DND-41 (cell line): ENCODE results near the gene ERGIC1.
"Not testable (repeated sequence)": the region's sequence is repeated elsewhere in the genome, so short reads cannot be mapped to it uniquely, and the experiment has no call there.

ENCODE experiments used
- ATAC-seq: fragments of 200-7000 bp; cut with Tn5 transposase; 3 replicates; pipeline ENCODE4 v1.9.1; 2021; ENCODE audit warnings: low read depth; ENCODE audit not compliant: insufficient read depth
- DNase-seq: peaks from one replicate; pipeline ENCODE4 v3.0.0-alpha.2; 2020
- H2AFZ ChIP-seq: 2 replicates; pipeline ENCODE4 v1.6.0; 2012; ENCODE audit warnings: low read depth, low read length
- H3K27ac ChIP-seq: 2 replicates; pipeline ENCODE4 v1.5.1; 2012; ENCODE audit warnings: low read length, inconsistent platforms
- H3K27me3 ChIP-seq: fragments of 200-600 bp; sonication (generic); 2 replicates; pipeline ENCODE4 v1.6.0; 2012; ENCODE audit warnings: low read length, mild to moderate bottlenecking, inconsistent platforms; ENCODE audit not compliant: insufficient read depth, poor library complexity
- H3K36me3 ChIP-seq: 2 replicates; pipeline ENCODE4 v1.5.1; 2012; ENCODE audit warnings: low read length, inconsistent platforms; ENCODE audit not compliant: insufficient read depth
- H3K4me1 ChIP-seq: 2 replicates; pipeline ENCODE4 v1.5.1; 2012; ENCODE audit warnings: mild to moderate bottlenecking, low read length; ENCODE audit not compliant: insufficient read depth
- H3K4me2 ChIP-seq: 2 replicates; pipeline ENCODE4 v1.6.0; 2012; ENCODE audit warnings: mild to moderate bottlenecking, moderate library complexity, low read length, inconsistent platforms; ENCODE audit not compliant: insufficient read depth
- H3K4me3 ChIP-seq, 2 experiments: fragments of 200-600 bp in 1 of 2; shearing (Covaris generic) in 1 of 2; 2 replicates each; pipeline ENCODE4 v1.5.1; 2012 to 2016; ENCODE audit warnings: inconsistent platforms in 2 of 2, low read length in 2 of 2, mild to moderate bottlenecking in 2 of 2, low read depth in 1 of 2, moderate library complexity in 1 of 2
- H3K79me2 ChIP-seq: 2 replicates; pipeline ENCODE4 v1.6.0; 2012; ENCODE audit warnings: low read length, inconsistent platforms; ENCODE audit not compliant: insufficient read depth
- H3K9ac ChIP-seq: 2 replicates; pipeline ENCODE4 v1.6.0; 2012; ENCODE audit warnings: low read depth, mild to moderate bottlenecking, inconsistent platforms, low read length, moderate library complexity
- H3K9me3 ChIP-seq: 2 replicates; pipeline ENCODE4 v1.5.1; 2012; ENCODE audit warnings: low read length, moderate library complexity, mild to moderate bottlenecking, inconsistent platforms; ENCODE audit not compliant: insufficient read depth, severe bottlenecking
- H4K20me1 ChIP-seq: 2 replicates; pipeline ENCODE4 v1.6.0; 2012; ENCODE audit warnings: low read length; ENCODE audit not compliant: insufficient read depth
- EZH2 ChIP-seq: IDR thresholded peaks from 3 replicates; pipeline ENCODE4 v1.6.1; 2012; ENCODE audit warnings: borderline replicate concordance, low read depth, mild to moderate bottlenecking, moderate library complexity, low read length, inconsistent platforms; ENCODE audit not compliant: severe bottlenecking
- TF ChIP-seq, protein P1 (sequence below): IDR thresholded peaks from 2 replicates; pipeline ENCODE4 v1.5.1; 2012; ENCODE audit warnings: borderline replicate concordance, low read length, moderate library complexity, mild to moderate bottlenecking; ENCODE audit not compliant: poor library complexity, severe bottlenecking; ENCODE audit errors: extremely low read depth

Gene ERGIC1, protein sequence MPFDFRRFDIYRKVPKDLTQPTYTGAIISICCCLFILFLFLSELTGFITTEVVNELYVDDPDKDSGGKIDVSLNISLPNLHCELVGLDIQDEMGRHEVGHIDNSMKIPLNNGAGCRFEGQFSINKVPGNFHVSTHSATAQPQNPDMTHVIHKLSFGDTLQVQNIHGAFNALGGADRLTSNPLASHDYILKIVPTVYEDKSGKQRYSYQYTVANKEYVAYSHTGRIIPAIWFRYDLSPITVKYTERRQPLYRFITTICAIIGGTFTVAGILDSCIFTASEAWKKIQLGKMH

DNA sequence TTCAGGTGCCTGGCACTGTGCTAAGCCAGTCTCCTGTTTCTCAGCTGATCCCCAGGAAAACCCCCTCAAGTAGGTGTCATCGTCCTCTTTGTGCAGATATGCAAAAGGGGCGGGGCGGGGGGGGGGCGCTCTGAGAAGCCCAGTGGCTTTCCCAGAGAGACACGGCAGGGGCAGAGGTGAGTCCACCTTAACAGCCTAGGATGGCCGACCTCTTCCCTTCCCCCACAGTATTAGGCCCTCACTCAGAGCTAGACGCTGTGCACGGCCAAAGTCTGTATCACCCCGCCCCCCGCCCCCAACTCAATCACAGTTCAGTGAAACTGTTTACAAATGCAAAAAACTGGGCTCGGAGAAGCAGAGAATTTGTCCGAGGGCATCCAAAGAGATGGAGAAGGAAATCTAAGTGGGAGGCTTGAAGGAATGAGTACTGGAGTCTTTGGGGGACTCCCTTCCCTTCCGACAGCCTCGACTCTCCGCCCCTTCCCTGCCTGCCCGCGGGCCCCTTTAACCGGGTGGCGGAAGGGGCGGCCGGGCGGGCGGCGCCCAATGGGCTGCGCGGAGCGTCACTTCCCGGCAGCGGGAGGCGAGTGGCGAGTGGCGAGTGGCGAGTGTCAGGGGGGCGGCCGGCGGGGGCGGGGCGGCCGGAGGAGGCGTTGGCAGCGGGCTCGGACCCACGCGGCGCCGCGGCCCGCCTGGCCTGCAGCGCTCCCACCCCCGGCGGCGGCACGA lies at the start of gene ERGIC1:
ERGIC1 (plus strand) TSS at position 566 of the 729 bp plus-strand sequence; CDS start at position 729, 163 bp downstream.
- Histone ChIP-seq H3K36me3 (peaks cover 3% of the 10 kb centered on the region; the same call in 1 of the 2 replicates), H3K4me1 (peaks cover 48% of the 10 kb centered on the region), H3K4me2 (peak within 1 kb of the TSS; percentile 91), H4K20me1 (0 out of 2 replicates have a peak, but pooled peaks cover 6% of the 10 kb centered on the region), H3K79me2 (peaks cover 40% of the 10 kb centered on the region), H3K9ac (peak within 1 kb of the TSS; percentile 65), H3K9me3 (no peaks in the 10 kb centered on the region), H3K27ac (peak within 1 kb of the TSS; percentile 85), H3K4me3 (peak within 1 kb of the TSS; percentile 78 to 91; a peak in 3 of 4 replicates), H2AFZ (peak within 1 kb of the TSS; percentile 75), H3K27me3 (no peaks in the 10 kb centered on the region)
- peak; percentile 77 for DNase-seq
- peak; percentile 78 for ATAC-seq
- TF ChIP-seq EZH2: no peak
- TF ChIP-seq, protein P1, sequence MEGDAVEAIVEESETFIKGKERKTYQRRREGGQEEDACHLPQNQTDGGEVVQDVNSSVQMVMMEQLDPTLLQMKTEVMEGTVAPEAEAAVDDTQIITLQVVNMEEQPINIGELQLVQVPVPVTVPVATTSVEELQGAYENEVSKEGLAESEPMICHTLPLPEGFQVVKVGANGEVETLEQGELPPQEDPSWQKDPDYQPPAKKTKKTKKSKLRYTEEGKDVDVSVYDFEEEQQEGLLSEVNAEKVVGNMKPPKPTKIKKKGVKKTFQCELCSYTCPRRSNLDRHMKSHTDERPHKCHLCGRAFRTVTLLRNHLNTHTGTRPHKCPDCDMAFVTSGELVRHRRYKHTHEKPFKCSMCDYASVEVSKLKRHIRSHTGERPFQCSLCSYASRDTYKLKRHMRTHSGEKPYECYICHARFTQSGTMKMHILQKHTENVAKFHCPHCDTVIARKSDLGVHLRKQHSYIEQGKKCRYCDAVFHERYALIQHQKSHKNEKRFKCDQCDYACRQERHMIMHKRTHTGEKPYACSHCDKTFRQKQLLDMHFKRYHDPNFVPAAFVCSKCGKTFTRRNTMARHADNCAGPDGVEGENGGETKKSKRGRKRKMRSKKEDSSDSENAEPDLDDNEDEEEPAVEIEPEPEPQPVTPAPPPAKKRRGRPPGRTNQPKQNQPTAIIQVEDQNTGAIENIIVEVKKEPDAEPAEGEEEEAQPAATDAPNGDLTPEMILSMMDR: no peak

DNA sequence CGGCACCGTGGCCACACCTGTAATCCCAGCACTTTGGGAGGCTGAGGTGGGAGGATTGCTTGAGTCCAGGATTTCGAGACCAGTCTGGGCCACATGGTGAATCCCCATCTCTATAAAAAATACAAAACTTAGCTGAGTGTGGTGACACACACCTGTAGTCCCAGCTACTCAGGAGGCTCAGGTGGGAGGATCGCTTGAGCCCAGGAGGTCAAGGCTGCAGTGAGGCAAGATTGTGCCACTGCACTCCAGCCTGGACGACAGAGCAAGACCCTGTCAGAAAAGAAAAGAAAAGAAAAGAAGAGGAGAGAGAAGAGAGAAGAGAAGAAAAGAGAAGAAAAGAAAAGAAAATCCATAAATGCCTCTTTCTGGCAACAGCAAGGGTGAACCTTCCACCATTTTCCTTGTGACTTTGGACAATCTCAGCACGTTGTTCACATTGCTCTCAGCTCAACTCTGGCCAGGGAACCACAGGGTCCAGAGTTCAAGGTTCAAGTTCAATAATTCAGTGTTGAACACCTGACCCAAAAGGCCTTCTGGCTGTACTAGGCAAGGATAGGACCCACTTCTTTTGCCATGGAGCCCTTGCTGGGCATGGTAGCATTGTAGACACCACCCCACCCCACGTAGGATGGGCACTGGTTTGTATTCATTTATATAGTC lies 48.5 kb upstream of the ERGIC1 start:
- Histone ChIP-seq H3K9ac (no peak overlapping the region), H4K20me1 (no peaks in the 10 kb centered on the region), H3K4me1 (no peaks in the 10 kb centered on the region), H3K27me3 (no peaks in the 10 kb centered on the region), H3K27ac (no peak overlapping the region), H3K9me3 (no peaks in the 10 kb centered on the region), H3K36me3 (no peaks in the 10 kb centered on the region), H3K79me2 (no peaks in the 10 kb centered on the region), H2AFZ (no peak overlapping the region), H3K4me2 (no peak overlapping the region), H3K4me3 (no peak overlapping the region)
- no peak for ATAC-seq
- no peak for DNase-seq
- TF ChIP-seq EZH2: no peak
- TF ChIP-seq, protein P1: no peak

DNA sequence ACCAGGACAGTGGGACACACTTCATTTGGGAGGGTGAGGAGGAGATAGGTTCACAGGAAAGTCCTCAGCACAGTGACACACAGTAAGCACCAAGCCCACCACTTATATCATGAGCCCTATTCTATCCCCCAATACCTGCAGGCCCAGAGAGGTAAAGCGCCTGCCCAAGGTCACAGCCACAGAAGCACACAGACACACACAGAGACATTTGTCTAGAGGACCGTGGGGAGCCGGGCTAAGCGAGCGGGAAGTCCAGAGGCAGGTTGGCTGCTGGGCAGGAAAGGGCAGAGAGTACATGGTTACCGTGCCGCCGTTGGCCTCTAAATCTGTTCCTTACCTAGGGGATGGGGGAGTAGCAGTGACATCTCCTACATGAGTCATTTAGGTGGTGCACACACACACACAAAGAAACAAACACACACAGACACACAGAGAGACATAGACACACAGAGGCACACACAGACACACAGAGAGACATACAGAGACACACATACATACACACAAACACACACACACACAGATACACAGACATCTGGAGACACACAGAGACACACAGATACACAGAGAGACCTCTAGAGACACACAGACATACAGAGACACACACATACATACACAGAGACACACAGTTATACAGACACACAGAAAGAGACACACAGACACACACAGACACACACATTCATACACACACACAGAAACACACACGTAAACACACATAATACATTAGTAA lies 47.2 kb upstream of the ERGIC1 start:
- no peaks in the 10 kb centered on the region for H4K20me1 ChIP-seq
- H3K9me3 ChIP-seq: no peaks in the 10 kb centered on the region
- DNase-seq (no peak), ATAC-seq (no peak)
- no peaks in the 10 kb centered on the region for H3K27me3 ChIP-seq
- H3K4me1 ChIP-seq: no peaks in the 10 kb centered on the region
- H3K36me3 ChIP-seq: no peaks in the 10 kb centered on the region
- no peak overlapping the region for H2AFZ ChIP-seq
- H3K79me2 ChIP-seq: no peaks in the 10 kb centered on the region
- no peak overlapping the region for H3K4me2 ChIP-seq
- H3K27ac ChIP-seq: no peak overlapping the region
- no peak overlapping the region for H3K9ac ChIP-seq
- no peak for TF ChIP-seq EZH2
- TF ChIP-seq, protein P1: no peak
- H3K4me3 ChIP-seq: no peak overlapping the region

DNA sequence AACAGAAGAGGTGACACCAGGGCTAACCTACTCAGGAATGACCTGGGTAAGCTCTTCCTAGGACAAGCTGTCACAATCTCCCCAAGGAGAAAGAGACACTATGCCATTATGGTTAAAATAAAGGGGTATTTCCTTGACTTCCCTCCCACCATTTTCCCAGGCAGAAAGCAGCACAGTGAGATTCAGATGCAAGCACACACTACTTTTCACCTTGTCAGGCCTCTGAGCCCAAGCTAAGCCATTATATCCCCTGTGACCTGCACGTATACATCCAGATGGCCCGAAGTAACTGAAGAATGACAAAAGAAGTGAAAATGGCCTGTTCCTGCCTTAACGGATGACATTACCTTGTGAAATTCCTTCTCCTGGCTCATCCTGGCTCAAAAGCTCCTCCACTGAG lies 46.5 kb upstream of the ERGIC1 start:
- ATAC-seq, H3K27me3 ChIP-seq, H3K4me1 ChIP-seq, H3K9ac ChIP-seq, H3K27ac ChIP-seq, H3K4me3 ChIP-seq, H3K9me3 ChIP-seq, H4K20me1 ChIP-seq, DNase-seq, H3K4me2 ChIP-seq, H3K36me3 ChIP-seq, H3K79me2 ChIP-seq, H2AFZ ChIP-seq: not testable (repeated sequence)
